Keratinocyte (primary cell): ENCODE data around the gene IPO13.

Experiments
- EZH2 ChIP-seq: IDR thresholded peaks from one replicate; pipeline ENCODE4 v1.6.1; 2012; ENCODE audit warnings: inconsistent platforms, mild to moderate bottlenecking, low read length, moderate library complexity
- TF ChIP-seq, protein P1 (sequence below), 3 experiments: IDR thresholded peaks in 1 of 3; conservative IDR thresholded peaks in 1 of 3; optimal IDR thresholded peaks in 1 of 3; 2 replicates in 2 of 3; 3 replicates in 1 of 3; pipeline versions ENCODE3 to v1.5.1; 2011; ENCODE audit warnings: low read length in 3 of 3, mild to moderate bottlenecking in 3 of 3, moderate library complexity in 2 of 3, control low read depth in 1 of 3, inconsistent platforms in 1 of 3; ENCODE audit not compliant: insufficient read depth in 2 of 3; ENCODE audit errors: extremely low read depth in 1 of 3

DNA sequence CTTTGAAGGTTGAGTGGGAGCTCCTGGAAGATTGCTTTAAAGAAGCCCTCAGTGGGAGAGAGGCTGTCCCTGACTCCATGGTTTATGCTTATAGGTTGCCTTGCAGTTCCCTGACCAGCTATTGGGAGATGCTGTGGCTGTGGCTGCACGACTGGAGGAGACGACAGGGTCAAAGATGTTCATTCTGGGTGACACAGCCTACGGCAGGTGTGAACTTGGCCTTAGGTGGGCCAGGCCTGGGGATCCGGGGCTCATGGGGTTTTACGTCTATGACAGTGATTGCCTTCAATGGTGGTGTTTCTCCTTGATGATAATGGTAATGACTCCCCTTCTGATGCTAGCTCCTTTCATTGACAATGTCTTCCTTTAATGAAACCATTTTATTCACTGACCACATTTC is 23.8 kb downstream of the IPO13 start:
- TF ChIP-seq, protein P1, sequence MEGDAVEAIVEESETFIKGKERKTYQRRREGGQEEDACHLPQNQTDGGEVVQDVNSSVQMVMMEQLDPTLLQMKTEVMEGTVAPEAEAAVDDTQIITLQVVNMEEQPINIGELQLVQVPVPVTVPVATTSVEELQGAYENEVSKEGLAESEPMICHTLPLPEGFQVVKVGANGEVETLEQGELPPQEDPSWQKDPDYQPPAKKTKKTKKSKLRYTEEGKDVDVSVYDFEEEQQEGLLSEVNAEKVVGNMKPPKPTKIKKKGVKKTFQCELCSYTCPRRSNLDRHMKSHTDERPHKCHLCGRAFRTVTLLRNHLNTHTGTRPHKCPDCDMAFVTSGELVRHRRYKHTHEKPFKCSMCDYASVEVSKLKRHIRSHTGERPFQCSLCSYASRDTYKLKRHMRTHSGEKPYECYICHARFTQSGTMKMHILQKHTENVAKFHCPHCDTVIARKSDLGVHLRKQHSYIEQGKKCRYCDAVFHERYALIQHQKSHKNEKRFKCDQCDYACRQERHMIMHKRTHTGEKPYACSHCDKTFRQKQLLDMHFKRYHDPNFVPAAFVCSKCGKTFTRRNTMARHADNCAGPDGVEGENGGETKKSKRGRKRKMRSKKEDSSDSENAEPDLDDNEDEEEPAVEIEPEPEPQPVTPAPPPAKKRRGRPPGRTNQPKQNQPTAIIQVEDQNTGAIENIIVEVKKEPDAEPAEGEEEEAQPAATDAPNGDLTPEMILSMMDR (optimal IDR thresholded peaks at IDR 0.05 in 1 of 3, IDR thresholded peaks at IDR 0.05 in 1 of 3, conservative IDR thresholded peaks at IDR 0.05 in 1 of 3; ENCODE audit: extremely low read depth in 1 of 3, insufficient read depth in 2 of 3, low read length in 3 of 3): no peak
- TF ChIP-seq EZH2: no peak
